ENCODE data around the gene TANGO6. TPM values are rescaled to one million over a fixed set of nuclear protein-coding genes. Genes with fewer than 3 reads are reported as not detected.

TANGO6 gene
- total RNA-seq, 1 donor from 2014 or later, result 10.9 TPM

- Histone ChIP-seq H3K4me3 (ENCODE audit: low read depth, low read length) (no peak overlapping the region), H3K36me3 (ENCODE audit: control insufficient read depth, insufficient read depth, low read length) (no peaks in the 10 kb centered on the region), H3K27me3 (ENCODE audit: control insufficient read depth, insufficient read depth, low read length) (no peaks in the 10 kb centered on the region)
- no peak for TF ChIP-seq CTCF (IDR thresholded peaks at IDR 0.05; ENCODE audit: insufficient read depth, low read length, poor library complexity, severe bottlenecking)
- DNase-seq (ENCODE audit: low read depth), result peak; percentile 67
Measured at GRCh38 chr16:68992521-68992920, 149.2 kb downstream of the TANGO6 start.

- H3K27me3 ChIP-seq (ENCODE audit: control insufficient read depth, insufficient read depth, low read length), result no peaks in the 10 kb centered on the region
- H3K4me3 ChIP-seq (ENCODE audit: low read depth, low read length), result no peak overlapping the region
- no peak for DNase-seq (ENCODE audit: low read depth)
- no peak for TF ChIP-seq CTCF (IDR thresholded peaks at IDR 0.05; ENCODE audit: insufficient read depth, low read length, poor library complexity, severe bottlenecking)
- H3K36me3 ChIP-seq (ENCODE audit: control insufficient read depth, insufficient read depth, low read length), result no peaks in the 10 kb centered on the region
Measured at GRCh38 chr16:68993456-68993855, 150.1 kb downstream of the TANGO6 start.

DNA sequence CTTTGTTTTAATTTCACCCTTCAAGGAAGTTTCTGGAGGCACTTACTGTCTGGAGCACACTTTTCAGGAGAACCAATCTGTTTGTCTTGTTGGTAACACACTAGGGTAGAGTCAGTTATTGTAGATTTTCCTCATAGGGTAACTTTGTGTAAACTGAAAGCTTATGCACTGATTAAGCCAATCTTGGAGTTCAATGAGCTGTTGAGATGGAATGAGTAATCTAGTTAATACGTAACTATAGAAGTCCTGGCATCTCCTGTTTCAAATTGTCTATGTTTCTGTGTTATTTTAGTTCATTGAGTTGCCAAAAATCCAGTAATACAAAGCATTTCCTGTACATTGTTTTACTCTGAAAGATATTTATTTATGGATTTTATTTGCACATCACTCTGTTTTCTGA is 150.6 kb downstream of the TANGO6 start:
- Histone ChIP-seq H3K27me3 (ENCODE audit: control insufficient read depth, insufficient read depth, low read length) (no peaks in the 10 kb centered on the region), H3K4me3 (ENCODE audit: low read depth, low read length) (no peak overlapping the region), H3K36me3 (ENCODE audit: control insufficient read depth, insufficient read depth, low read length) (no peaks in the 10 kb centered on the region)
- TF ChIP-seq CTCF (IDR thresholded peaks at IDR 0.05; ENCODE audit: insufficient read depth, low read length, poor library complexity, severe bottlenecking), result no peak
- peak; percentile 92 for DNase-seq (ENCODE audit: low read depth)

- DNase-seq (ENCODE audit: low read depth), result no peak
- H3K27me3 ChIP-seq (ENCODE audit: control insufficient read depth, insufficient read depth, low read length), result no peaks in the 10 kb centered on the region
- no peak overlapping the region for H3K4me3 ChIP-seq (ENCODE audit: low read depth, low read length)
- no peak for TF ChIP-seq CTCF (IDR thresholded peaks at IDR 0.05; ENCODE audit: insufficient read depth, low read length, poor library complexity, severe bottlenecking)
- H3K36me3 ChIP-seq (ENCODE audit: control insufficient read depth, insufficient read depth, low read length), result no peaks in the 10 kb centered on the region
Measured at GRCh38 chr16:68994324-68994723, 151.0 kb downstream of the TANGO6 start.

DNA sequence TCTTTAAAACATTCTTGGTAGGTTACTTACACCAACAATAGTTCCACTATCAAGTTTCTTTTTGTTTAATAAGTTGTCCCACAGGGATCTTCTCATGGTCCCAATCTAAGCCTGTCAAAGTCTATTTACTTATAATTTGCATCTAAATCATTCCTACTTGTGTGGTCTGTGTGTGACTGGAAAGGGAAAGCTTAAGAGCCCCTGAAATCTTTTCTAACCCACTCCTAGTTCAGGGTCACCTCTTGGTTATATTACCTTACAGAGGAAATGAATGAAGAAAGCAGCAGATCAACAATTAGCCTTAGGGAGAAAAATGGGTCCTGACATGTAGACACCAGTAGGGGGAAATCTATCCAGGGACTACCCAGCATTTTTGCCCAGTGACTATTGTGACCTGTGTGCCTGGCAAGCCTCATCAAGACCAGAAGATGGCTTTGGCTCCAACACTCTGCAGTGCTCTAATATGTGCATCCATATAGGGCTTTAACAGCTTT is 151.7 kb downstream of the TANGO6 start:
- no peaks in the 10 kb centered on the region for H3K27me3 ChIP-seq (ENCODE audit: control insufficient read depth, insufficient read depth, low read length)
- no peak overlapping the region for H3K4me3 ChIP-seq (ENCODE audit: low read depth, low read length)
- no peaks in the 10 kb centered on the region for H3K36me3 ChIP-seq (ENCODE audit: control insufficient read depth, insufficient read depth, low read length)
- peak; percentile 38 for DNase-seq (ENCODE audit: low read depth)
- TF ChIP-seq CTCF (IDR thresholded peaks at IDR 0.05; ENCODE audit: insufficient read depth, low read length, poor library complexity, severe bottlenecking), result peak; percentile 66

DNA sequence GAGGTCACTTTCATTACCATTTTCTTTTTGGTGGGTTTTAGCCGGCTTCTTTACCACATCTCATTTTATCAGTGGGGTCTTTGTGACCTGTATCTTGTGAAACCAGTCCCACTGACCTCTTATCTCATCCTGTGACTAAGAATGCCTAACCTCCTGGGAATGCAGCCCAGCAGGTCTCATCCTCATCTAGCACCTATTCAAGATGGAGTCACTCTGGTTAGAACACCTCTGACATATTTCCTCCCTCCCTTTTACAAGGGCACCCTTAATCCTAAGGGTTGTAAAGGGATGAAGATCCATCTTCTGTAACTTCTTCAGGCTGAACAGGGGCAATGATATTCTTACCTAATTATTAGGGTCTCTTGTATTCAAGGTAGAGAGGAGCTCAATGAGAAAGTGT is 154.2 kb downstream of the TANGO6 start:
- H3K4me3 ChIP-seq (ENCODE audit: low read depth, low read length), result no peak overlapping the region
- no peak for DNase-seq (ENCODE audit: low read depth)

More for the DNA sequence above, 154.2 kb downstream of the TANGO6 start:
- TF ChIP-seq CTCF (IDR thresholded peaks at IDR 0.05; ENCODE audit: insufficient read depth, low read length, poor library complexity, severe bottlenecking), result no peak
- H3K36me3 ChIP-seq (ENCODE audit: control insufficient read depth, insufficient read depth, low read length), result no peaks in the 10 kb centered on the region
- H3K27me3 ChIP-seq (ENCODE audit: control insufficient read depth, insufficient read depth, low read length), result no peaks in the 10 kb centered on the region
